Keratinocyte (primary cell): ENCODE results near the gene MAD1L1. TPM values are rescaled to one million over a fixed set of nuclear protein-coding genes. Genes with fewer than 3 reads are reported as not detected.

ENCODE experiments used
- DNase-seq: peaks from one replicate; pipeline ENCODE4 v3.0.0-alpha.2; 2011; ENCODE audit warnings: low read depth, missing footprints, low spot score
- FAIRE-seq: peaks from 2 replicates; lab custom pipeline; 2011; peaks lifted over from hg19 to GRCh38; lab: Jason Lieb, UNC
- H2AFZ ChIP-seq: 2 replicates; pipeline ENCODE4 v1.6.0; 2012; ENCODE audit warnings: low read length, control low read depth, inconsistent platforms; ENCODE audit not compliant: control insufficient read depth
- H3K27ac ChIP-seq: 2 replicates; pipeline ENCODE4 v1.5.1; 2011; ENCODE audit warnings: low read length; ENCODE audit not compliant: control insufficient read depth, insufficient read depth
- H3K27me3 ChIP-seq: 3 replicates; pipeline ENCODE4 v1.6.0; 2011; ENCODE audit warnings: low read length; ENCODE audit not compliant: control insufficient read depth, insufficient read depth; ENCODE audit errors: extremely low read depth
- H3K36me3 ChIP-seq, 2 experiments: 2 replicates in 1 of 2; 3 replicates in 1 of 2; pipeline ENCODE4 v1.5.1; 2011; ENCODE audit warnings: low read length in 2 of 2, mild to moderate bottlenecking in 1 of 2; ENCODE audit not compliant: control insufficient read depth in 2 of 2, insufficient read depth in 2 of 2; ENCODE audit errors: extremely low read depth in 1 of 2
- H3K4me1 ChIP-seq: 3 replicates; pipeline ENCODE4 v1.5.1; 2011; ENCODE audit warnings: low read length; ENCODE audit not compliant: control insufficient read depth, insufficient read depth; ENCODE audit errors: extremely low read depth
- H3K4me2 ChIP-seq: 3 replicates; pipeline ENCODE4 v1.6.0; 2011; ENCODE audit warnings: low read depth, low read length; ENCODE audit not compliant: control insufficient read depth, insufficient read depth; ENCODE audit errors: extremely low read depth
- H3K4me3 ChIP-seq, 3 experiments: fragments of 200-600 bp in 1 of 3; sonication (generic) in 1 of 3; 2 replicates in 2 of 3; 3 replicates in 1 of 3; pipeline ENCODE4 v1.5.1; 2011 to 2016; ENCODE audit warnings: low read length in 3 of 3, mild to moderate bottlenecking in 3 of 3, control low read depth in 2 of 3, inconsistent platforms in 1 of 3, low read depth in 1 of 3, mixed read lengths in 1 of 3, mixed run types in 1 of 3, moderate library complexity in 1 of 3; ENCODE audit not compliant: control insufficient read depth in 2 of 3, insufficient read depth in 2 of 3; ENCODE audit errors: extremely low read depth in 1 of 3
- H3K79me2 ChIP-seq: 2 replicates; pipeline ENCODE4 v1.6.0; 2012; ENCODE audit warnings: low read length; ENCODE audit not compliant: control insufficient read depth, insufficient read depth
- H3K9ac ChIP-seq: 3 replicates; pipeline ENCODE4 v1.6.0; 2011; ENCODE audit warnings: low read length; ENCODE audit not compliant: control insufficient read depth, insufficient read depth; ENCODE audit errors: extremely low read depth
- H3K9me1 ChIP-seq: 3 replicates; pipeline ENCODE4 v1.6.0; 2011; ENCODE audit warnings: low read length; ENCODE audit not compliant: control insufficient read depth, insufficient read depth; ENCODE audit errors: extremely low read depth
- H3K9me3 ChIP-seq: 2 replicates; pipeline ENCODE4 v1.5.1; 2012; ENCODE audit warnings: low read depth, low read length; ENCODE audit not compliant: control insufficient read depth
- H4K20me1 ChIP-seq: 3 replicates; pipeline ENCODE4 v1.6.0; 2011; ENCODE audit warnings: low read length; ENCODE audit not compliant: control insufficient read depth, insufficient read depth; ENCODE audit errors: extremely low read depth
- EZH2 ChIP-seq: IDR thresholded peaks from one replicate; pipeline ENCODE4 v1.6.1; 2012; ENCODE audit warnings: inconsistent platforms, mild to moderate bottlenecking, low read length, moderate library complexity
- dilution Hi-C: fragments of 300-500 bp; cut with MboI; formaldehyde crosslinking; loops from one replicate; pipeline ENCODE4 v1.7.0; 2020; ENCODE audit warnings: low sequenced_read_pairs; ENCODE audit not compliant: extremely low pct_ligation_motif_present
- polyA plus RNA-seq, 5 experiments: library from polyadenylated mRNA; depleted of rRNA in 3 of 5; stranded (reverse) in 3 of 5; stranded (forward) in 1 of 5; unstranded in 1 of 5; fragments of >200 nt; gene quantifications; 1 replicate in 1 of 5; 2 replicates in 3 of 5; 3 replicates in 1 of 5; pipeline versions ENCODE4 v1.2.1 to v1.2.3, GENCODE V29; 2011 to 2012; ENCODE audit warnings: missing spikeins in 2 of 5, low read depth in 1 of 5, low replicate concordance in 1 of 5
- TF ChIP-seq, protein P1 (sequence below), 3 experiments: IDR thresholded peaks in 1 of 3; conservative IDR thresholded peaks in 1 of 3; optimal IDR thresholded peaks in 1 of 3; 2 replicates in 2 of 3; 3 replicates in 1 of 3; pipeline versions ENCODE3 to v1.5.1; 2011; ENCODE audit warnings: low read length in 3 of 3, mild to moderate bottlenecking in 3 of 3, moderate library complexity in 2 of 3, control low read depth in 1 of 3, inconsistent platforms in 1 of 3; ENCODE audit not compliant: insufficient read depth in 2 of 3; ENCODE audit errors: extremely low read depth in 1 of 3

MAD1L1 gene
- polyA plus RNA-seq, 1 donor (not counting 4 experiments of a cell fraction or from before 2014, with no cell fraction given), result 18.0 TPM

DNA sequence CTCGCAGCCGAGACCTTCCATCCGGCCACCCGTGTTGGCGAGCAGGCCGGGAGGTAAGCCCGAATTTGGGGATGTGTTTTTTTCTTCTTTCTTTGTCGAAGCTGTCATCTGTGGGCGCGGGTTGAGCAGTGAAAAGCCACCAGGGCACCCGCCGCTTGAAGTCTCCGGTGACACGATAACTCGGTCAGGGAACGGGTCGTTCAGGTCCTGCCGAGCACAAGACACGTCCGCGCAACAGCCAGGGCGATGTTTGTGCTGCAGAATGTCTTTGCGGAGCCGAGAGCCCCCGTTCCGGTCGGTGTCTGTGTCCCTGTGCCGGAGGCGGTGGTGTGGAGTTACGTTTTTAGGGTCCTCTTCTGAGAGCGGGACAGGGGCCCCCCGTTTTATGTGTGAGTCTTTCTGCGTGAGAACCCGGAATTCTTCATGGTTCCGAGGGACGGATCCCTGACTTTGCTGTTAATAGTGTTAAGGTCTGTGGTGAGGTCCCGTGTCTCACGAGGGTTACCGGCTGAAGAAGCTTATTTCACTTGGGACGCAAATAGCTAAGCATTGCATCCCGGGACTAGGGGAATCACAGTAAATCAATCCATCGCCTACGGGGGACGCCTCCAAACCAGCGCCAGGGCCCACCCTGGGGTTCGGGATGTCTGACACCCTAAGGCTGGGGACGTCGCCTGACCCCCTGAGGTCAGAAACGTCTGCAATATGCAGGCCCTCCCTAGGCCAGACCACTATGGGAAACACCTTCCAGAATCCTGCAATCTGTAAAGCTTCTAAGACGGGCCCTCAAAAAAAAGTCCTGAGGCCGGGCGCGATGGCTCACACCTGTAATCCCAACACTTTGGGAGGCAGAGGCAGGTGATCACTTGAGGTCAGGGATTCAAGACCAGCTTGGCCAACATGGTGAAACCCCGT lies 463.2 kb downstream of the MAD1L1 start:
- H3K27me3 ChIP-seq, result no peaks in the 10 kb centered on the region
- no peak overlapping the region for H3K4me3 ChIP-seq
- no peaks in the 10 kb centered on the region for H4K20me1 ChIP-seq
- H3K4me2 ChIP-seq, result no peak overlapping the region
- FAIRE-seq (no peak), DNase-seq (no peak)
- TF ChIP-seq, protein P1, sequence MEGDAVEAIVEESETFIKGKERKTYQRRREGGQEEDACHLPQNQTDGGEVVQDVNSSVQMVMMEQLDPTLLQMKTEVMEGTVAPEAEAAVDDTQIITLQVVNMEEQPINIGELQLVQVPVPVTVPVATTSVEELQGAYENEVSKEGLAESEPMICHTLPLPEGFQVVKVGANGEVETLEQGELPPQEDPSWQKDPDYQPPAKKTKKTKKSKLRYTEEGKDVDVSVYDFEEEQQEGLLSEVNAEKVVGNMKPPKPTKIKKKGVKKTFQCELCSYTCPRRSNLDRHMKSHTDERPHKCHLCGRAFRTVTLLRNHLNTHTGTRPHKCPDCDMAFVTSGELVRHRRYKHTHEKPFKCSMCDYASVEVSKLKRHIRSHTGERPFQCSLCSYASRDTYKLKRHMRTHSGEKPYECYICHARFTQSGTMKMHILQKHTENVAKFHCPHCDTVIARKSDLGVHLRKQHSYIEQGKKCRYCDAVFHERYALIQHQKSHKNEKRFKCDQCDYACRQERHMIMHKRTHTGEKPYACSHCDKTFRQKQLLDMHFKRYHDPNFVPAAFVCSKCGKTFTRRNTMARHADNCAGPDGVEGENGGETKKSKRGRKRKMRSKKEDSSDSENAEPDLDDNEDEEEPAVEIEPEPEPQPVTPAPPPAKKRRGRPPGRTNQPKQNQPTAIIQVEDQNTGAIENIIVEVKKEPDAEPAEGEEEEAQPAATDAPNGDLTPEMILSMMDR (optimal IDR thresholded peaks at IDR 0.05 in 1 of 3, IDR thresholded peaks at IDR 0.05 in 1 of 3, conservative IDR thresholded peaks at IDR 0.05 in 1 of 3; ENCODE audit: extremely low read depth in 1 of 3, insufficient read depth in 2 of 3, low read length in 3 of 3), result no peak
- TF ChIP-seq EZH2, result no peak
- no peaks in the 10 kb centered on the region for H3K9me1 ChIP-seq
- H3K36me3 ChIP-seq, result no peaks in the 10 kb centered on the region
- no peaks in the 10 kb centered on the region for H3K4me1 ChIP-seq
- no peak overlapping the region for H2AFZ ChIP-seq
- H3K27ac ChIP-seq, result no peak overlapping the region
- no peaks in the 10 kb centered on the region for H3K9me3 ChIP-seq
- no peaks in the 10 kb centered on the region for H3K79me2 ChIP-seq
- dilution Hi-C loops, result no loop called here
- H3K9ac ChIP-seq, result no peak overlapping the region

DNA sequence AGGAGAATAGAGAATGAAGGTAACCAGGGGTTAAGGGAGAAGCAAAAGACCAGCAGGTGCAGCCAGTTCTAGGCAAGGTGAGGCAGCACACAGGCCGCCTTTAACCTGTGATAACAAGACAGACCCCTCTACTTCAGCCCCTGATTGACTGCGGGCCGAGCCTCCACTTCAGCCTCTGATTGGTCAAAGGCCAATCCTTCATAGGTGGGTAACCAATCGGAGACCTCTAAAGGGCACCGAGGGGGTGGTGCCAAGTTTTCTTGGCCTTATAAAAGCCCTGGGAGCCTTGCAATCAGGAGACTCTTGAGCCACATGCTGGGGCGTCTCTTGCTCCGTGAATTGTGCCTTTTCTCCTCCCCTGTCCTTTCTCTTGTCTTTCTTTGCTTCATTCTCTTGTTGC lies 463.9 kb downstream of the MAD1L1 start:
- TF ChIP-seq, protein P1 (optimal IDR thresholded peaks at IDR 0.05 in 1 of 3, IDR thresholded peaks at IDR 0.05 in 1 of 3, conservative IDR thresholded peaks at IDR 0.05 in 1 of 3; ENCODE audit: extremely low read depth in 1 of 3, insufficient read depth in 2 of 3, low read length in 3 of 3), result no peak
- TF ChIP-seq EZH2, result no peak
- DNase-seq (no peak), FAIRE-seq (no peak)
- no peaks in the 10 kb centered on the region for H3K79me2 ChIP-seq
- no peaks in the 10 kb centered on the region for H3K9me3 ChIP-seq
- H3K27ac ChIP-seq, result no peak overlapping the region
- H3K4me1 ChIP-seq, result no peaks in the 10 kb centered on the region
- H4K20me1 ChIP-seq, result no peaks in the 10 kb centered on the region
- no peak overlapping the region for H3K4me3 ChIP-seq
- H3K27me3 ChIP-seq, result no peaks in the 10 kb centered on the region
- dilution Hi-C loops, result no loop called here
- no peaks in the 10 kb centered on the region for H3K9me1 ChIP-seq
- no peak overlapping the region for H3K4me2 ChIP-seq
- H3K9ac ChIP-seq, result no peak overlapping the region
- H2AFZ ChIP-seq, result no peak overlapping the region
- no peaks in the 10 kb centered on the region for H3K36me3 ChIP-seq
